Nucleus accumbens (tissue), 56 donors: Measurements from ENCODE around the gene CDHR3.

Source experiments
- DNase-seq, 56 donors: peaks; one replicate each; lab custom pipeline; 2025; lab: John Stamatoyannopoulos, UW

The CDHR3 gene

DNA sequence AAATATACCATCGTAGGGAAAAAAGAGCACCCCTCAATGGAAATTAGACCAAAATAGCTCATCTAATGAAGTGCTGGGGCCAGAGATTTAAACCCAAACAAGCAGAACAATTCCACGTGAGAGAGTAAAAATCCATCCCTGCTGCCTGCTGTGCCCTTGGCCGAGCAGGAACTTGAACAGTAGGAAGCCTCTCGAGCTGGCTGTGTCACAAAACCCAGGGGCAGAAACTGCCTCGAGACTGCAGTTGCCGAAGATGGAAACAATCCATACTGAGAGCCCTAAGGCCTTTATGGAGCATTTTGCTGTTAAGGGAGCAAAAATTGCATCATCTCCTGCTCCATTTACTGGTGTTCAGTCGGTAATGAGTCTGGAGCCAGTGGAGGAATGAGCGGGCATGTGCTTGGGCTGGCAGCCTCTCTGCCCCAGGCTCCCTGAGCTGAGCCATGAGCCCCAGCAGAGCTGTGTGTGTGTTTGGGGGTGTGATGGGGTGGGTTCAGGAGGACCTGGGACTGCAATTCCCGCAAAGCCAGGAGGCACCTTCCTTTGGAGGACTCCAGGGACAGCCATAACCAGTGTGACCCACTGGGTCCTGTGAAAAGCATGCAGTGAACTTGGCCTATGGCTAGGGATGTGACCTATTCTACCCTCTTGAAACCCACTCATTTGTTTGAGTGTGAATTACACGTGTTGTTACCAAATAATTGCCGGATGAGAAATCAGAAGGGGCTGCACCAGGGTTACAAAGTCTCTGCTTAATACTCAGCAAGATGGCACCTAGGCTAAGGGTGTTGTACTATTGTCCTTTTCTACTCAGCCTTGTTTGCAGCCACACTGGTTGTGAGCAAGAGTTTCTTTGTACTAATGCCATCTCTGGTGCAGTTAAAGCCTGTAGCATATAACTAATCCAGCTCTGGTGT, 58.3 kb downstream of the CDHR3 start:
- DNase-seq: no peak

DNA sequence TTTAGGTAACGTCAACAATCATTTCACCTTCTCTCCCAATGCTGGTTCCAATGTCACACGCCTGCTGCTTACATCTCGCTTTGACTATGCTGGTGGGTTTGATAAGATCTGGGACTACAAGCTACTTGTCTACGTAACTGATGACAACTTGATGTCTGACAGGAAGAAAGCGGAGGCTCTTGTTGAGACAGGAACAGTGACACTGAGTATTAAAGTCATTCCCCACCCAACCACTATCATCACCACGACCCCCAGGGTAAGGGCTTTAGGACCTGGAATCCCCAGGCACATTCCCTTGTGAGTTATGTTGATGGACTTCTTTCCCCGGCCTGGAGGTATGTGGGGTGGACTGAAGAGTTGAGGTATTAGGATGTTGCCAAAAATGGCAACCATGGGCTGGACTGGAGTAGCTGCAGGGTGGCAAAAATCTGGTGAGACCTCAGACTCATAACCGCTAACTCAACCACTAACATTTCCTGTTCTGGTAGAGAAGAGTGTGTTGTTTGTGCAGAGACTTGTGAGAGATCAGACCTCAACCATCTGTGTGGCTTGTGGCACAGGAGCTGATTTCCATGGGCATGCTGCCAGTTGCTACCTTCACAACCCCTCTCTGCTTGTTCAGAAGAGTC, 59.2 kb downstream of the CDHR3 start:
- DNase-seq: no peak

DNA sequence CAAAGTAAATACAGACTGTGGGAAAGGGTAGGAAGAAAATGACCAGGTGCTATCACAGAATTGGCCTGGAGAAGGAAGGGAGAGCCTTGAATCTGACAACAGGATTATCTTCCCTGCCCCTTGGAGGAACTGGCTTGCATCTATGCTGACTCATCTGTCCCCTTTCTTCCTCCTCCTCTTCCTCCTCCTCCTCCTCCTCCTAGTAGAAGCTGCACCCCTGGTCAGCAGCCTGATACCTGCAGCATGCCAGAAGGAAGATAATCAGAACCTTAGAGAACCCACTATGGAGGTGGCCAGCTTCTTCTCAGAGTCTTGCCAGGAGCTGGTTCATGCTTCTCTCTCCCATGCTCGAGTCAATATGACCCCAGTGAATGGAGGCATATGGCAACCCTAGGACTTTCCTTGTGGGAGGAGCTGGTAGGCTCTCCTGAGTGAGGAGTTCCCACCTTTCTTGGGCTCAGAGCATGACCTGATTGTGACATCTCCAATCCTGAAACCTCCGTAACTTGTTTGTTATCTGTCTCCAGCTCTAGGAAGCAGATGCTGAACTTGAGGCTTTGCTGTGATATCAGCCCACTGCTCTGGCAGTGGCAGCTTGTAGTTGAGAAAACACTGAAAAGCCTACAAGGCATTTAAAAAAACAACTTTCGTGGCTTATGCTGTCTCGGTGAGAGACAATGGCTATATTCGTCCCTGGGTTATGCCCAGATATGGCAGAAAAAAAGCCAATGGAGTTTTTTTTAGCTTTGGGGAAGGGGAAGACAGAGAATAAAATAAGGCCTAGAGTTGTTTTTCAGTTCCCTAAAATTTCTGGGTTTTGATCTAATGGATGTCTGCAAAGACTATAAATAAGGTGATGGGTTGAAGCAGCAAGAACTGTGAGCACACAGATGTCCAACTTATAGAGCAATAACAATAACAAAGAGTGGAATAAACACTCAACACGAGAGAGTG, 60.6 kb downstream of the CDHR3 start:
- no peak for DNase-seq

DNA sequence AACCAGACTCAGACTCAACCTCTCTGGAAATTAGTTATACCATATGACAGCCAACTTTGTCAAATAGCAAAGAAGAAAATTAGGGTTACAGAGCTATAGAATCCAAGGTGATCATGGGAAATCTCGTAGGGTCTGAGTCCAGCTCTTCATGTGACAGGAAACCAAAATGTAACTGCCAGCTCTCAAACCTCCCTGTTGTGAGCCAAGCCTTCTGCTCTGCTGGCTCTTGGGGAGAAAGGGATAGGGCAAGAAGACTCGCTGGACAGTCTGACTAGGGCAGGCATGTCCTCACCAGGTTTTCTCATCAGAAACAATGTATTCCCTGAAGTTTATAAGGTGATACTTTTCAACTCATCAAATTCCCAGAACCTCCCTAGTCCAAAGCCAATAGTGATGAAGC, 63.0 kb downstream of the CDHR3 start:
- DNase-seq: no peak

DNA sequence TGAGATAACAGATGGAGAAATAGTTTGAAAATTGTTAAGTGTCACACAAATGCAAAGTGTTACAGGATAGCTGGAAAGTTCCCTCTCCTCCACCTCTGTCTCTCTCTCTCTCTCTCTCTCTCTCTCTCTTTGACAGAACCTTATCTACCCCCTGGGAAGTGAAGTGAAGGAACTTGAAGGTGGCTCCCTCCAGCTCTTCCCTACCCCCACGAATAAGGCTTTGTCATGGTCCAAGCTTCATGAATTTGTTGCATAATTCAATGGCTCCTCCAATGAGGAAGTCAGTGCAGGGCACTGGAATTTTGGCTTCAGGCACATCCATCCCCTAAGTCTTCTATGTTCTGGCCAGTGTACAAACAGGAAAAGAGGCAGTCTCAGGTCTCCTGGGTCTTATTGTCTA, 66.4 kb downstream of the CDHR3 start:
- DNase-seq: no peak

DNA sequence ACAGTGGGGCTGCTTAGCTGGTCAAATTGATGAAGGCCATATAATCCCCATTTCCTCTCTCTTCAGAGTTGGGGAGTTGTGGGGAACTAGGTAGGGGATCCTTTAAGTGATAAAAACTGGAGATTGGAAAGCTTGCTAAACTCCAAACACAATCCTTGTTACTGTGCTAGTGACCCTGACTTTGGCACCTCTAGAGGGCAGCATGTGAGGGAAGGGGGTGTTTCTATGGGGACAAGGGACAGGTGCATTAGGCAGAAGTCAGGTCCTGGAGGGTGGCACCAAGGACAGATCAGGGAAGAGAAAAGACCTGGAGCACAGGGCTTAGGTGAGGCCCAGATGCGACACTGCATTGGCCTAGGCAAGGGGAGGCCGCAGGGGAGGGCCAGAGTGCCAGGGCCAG, 66.9 kb downstream of the CDHR3 start:
- DNase-seq: no peak

DNA sequence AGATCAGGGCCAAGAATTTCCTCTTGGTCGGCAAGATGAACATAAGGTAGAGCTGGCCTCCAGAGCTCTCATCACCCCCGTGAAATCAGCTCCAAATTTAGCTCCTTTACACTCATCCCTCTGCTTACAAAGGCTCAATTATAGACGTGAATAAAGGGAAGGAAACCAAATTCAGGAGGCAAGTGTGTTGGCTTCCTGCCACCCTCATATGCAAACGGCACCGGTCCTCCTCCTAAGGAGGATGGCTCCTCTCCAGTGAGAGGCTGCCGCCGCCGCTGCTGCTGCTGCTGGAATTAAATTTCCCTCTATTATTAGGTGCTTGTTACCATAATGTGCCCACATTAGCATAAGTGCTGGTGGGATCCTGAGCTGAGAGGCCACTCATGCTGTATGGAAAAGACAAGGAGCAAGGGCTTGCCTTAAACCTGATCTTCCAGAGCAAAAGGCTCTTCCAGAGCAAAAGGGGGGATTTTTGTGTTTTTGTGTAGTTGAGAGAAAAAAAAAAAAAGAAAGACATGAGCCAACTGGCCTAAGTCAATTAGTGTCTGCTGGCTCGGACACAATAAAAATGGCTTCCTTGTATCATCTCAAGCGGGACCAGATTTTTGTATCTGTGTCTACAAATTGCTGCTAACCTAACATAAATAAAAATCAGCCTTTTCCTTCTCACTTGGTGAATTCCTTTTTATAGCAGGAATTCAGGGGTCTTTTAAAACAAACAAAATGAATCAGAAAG, 68.4 kb downstream of the CDHR3 start:
- DNase-seq: peak in 39 of 56 donors; percentile 5 to 76 (median 33)

DNA sequence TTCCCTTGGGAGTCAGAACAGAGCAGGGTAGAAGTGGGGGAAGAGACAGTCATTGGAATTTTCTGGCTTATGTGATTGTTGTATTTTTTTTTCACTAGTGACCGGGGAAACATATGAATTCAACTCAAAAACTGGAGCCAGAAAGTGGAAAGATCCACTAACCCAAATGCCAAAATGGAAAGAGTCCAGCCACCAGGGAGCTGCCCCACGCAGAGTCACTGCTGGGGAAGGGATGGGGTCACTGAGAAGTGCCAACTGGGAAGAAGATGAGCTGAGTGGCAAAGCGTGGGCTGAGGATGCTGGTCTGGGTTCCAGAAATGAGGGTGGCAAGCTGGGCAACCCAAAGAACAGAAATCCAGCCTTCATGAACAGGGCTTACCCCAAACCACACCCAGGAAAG, 69.2 kb downstream of the CDHR3 start:
- DNase-seq: no peak

DNA sequence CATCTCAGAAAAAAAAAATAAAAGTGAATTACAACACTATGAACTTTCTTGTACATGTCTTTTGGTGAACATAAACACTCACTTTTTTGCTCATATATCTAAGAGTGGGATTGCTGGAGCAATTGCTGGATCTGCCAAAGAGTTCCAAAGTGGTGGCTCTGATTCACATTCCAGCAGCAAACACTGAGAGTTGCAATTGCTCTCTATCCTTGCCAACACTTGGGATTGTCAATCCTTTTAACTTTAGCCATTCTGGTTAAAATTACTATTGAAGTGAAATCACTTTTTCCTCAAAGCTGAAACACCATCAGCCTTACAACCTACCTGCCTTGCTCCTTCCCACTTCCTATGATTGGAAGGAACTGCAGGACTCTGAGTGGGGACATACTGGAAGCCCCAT, 70.7 kb downstream of the CDHR3 start:
- no peak for DNase-seq

DNA sequence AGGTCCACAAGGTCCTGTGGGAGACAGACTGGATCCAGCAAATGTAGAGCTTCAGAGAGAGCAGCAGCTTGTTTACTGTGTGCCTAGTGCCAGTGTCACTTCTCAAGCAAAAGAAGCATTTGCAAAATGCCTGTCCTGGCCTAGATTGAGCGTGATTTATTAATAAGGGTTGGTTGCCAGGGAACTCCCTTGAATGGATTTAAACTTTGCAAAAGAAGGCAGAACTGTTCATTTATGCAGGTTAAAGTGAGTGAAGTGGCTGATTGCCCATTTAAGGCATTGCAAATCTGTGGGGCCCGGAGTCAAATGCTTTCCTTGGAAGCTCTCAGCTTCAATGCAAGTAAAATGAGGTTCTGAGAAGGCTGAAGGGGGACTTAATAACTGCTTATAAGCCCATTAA, 71.3 kb downstream of the CDHR3 start:
- DNase-seq: no peak

DNA sequence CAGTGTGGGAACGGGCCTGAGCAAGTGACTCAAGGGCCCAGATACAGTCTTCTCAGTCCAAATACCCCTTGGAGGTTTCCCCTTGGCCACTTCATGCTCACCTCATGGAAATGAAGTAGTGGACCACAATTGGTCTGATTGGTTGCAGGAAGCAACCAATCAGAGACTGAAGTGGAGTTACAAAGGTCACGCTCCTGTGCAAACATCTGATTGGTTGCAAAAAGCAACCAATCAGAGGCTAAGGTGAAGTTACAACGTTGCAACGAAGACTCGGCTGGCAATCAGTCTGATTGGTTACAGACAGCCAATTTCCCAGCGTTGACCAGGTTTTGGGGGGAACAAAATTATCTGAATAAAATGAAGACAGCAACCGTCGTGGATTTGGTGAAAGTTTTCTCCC, 72.5 kb downstream of the CDHR3 start:
- DNase-seq: no peak

DNA sequence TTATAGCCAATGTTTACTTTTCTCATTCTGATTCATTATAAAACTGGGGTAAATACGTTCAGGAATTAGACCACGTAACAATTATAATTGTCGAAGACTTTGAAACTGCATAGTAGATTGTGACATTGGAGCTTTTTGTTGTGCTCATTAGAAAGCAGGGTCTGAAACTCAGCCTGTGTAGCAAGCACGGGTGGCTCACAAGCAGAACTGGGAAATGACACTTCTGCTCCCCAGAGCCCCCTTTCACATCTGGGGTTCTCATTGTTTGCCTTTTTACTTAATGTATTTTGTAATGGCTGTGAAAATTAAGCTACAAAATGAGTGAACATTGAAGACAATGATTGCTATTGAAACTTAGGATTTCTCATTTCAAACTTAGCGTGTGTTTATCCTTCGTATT, 72.9 kb downstream of the CDHR3 start:
- DNase-seq: no peak

DNA sequence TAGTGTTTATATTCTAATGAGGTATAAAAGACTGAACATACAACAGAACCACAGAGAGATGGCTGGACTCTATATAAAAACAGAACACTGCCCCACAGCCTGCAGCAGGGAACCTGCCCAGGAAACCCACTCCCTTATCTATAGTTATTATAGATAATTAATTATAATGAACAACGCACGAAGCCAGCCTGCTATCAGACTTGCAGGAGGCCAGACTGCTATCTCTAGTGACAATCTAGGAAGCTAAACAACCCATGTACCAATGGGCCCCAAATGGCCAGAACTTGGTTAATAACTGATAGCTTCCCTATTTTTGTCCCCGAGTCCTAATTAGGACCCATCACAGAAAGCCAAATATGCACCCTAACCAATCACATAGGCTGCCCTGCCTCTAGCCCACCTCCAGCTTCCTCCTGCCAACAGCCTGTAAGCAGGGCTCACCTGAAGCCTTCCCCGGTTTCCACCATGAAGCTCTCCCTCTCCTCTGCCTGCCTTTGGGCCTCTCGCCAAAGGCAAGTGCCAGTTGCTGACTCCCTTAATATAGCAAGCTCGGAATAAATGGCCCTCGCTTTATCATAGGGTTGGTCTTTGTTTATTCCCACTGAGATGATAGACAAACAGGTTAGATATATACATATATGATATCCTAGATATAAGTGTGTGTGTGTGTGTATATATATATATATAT, 74.6 kb downstream of the CDHR3 start:
- DNase-seq: no peak

DNA sequence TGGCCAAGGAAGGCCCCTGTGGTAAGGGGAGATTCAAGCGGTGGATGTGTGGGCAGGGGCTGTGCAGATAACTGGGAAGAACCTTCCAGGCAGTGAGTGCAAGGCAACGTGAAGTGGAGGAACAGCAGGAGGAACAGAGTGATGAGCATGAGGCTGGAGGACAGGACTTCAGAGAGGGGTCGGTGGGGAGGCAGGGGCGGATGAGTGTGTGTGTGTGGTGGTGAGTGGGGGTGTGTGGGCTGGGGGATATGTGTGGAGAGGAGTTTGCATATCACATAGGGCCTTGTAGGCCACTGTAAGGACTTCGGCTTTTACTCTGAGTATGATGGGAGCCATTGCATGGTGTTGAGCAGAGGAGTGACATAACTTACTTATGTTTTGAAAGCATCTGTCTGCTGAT, 75.2 kb downstream of the CDHR3 start:
- no peak for DNase-seq

DNA sequence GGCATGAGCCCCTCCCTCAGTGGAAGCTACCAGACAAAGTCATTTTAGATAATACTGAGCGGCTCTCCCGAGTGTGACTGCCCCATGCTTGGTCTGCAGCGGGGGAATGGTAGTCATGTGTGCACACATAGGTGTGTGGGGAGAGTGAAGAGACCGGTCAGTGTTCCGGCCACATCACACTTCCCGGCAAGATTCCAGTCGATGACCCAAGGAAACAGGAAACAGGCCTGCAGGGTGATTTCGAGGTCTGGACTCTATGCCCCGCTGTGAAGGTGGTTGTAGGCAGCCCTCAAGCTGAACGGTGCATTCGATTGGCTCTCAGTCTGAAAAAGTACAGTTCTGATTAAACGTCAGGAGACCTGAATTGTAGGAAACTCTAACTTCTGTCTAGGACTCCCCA, 75.9 kb downstream of the CDHR3 start:
- DNase-seq: no peak

DNA sequence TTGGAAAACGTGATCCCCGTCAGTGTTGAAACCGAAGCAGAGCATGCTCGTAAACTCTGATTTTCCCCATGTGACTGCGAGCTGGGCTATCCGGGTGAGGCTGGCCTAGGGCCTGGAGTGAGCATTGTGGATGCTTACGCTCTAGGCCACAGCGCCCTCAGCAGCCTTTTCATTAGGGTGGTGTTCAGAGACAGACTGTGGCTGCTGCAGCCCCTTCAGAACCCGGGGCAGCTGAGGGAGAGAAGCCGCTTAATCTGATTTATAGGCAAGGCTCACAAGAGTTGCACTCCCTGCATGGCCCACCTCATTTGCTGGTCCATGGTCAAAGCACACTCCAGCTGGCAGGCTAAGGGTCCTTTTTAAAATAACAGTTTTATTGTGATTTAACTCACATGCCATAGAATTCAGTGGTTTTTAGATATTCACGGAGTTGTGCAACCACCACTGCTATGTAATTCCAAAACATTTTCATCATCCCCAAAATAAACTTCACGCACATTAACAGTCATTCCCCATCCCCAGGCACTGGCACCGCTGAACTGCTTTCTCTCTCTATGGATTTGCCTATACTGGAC, 76.5 kb downstream of the CDHR3 start:
- no peak for DNase-seq

DNA sequence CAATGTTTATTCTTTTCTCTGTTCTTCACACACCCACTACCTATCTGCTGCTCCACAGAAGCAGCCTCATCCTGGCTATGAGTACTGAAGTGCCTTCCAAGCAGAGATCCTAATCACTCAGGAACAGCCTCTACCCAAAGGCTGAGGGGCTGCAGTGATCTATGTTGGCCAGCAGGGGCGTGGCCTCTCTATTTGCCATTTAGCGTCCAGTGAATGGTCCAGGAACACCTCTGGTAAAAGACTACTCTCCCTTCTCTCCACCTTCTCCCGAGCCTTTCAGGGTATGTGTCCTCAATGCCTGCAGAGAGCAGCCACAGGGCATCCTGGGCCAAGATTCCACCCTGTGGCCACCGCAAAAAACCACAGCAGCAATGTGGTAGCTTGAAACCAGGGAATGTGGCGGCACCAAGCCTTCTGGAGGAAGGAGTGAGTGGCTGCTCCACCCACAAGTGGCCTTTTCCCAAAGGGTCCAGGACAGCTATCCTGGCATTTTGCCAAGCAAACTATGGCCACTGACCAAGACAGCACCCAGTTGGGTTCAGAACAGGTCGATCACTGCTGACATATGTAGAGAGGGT, 78.2 kb downstream of the CDHR3 start:
- DNase-seq: peak in 1 of 56 donors; percentile 19

DNA sequence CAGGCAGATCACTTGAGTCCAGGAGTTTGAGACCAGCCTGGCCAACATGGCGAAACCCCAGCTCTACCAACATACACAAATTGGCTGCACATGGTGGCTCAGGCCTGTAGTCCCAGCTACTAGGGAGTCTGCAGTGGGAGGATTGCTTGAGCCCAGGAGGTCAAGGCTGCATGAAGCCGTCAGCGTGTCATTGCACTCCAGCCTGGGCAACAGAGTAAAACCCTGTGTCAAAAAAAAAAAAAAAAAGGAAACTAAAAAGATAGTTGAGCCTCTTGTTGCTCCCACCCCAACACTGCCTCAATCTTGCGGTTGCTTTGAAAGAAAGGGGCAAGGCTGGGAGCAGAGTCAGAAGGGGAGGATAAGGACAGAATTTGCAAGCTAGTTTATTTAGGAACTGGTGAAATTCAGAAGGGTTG, 79.1 kb downstream of the CDHR3 start:
- DNase-seq: no peak

DNA sequence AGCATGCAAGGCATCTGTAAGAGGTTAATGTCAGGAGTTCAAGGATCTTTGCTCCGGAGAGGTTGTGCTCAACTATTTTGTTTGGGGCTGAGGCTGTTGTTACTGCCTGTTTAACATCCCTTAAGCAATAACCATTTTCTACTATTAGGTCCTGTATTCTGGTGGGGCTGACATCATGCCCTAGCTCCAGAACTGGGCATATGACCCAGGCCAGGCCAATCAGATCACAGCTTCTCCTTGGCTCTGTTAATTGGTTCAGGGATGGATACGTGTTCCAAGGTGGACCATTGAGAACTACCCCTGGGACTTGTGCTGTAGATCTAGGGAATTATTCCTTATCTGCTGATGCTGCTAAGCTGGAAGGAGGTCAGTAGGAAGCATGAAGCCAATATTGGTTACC, 82.1 kb downstream of the CDHR3 start:
- DNase-seq: no peak
